Astrocyte (in vitro differentiated cells and primary cell): ENCODE data around the gene FHL2. TPM values are rescaled to one million over a fixed set of nuclear protein-coding genes. Genes with fewer than 3 reads are reported as not detected.

Experiments
- DNase-seq: peaks from one replicate; pipeline ENCODE4 v3.0.0-alpha.2; 2010; ENCODE audit warnings: low read depth
- FAIRE-seq: peaks from 2 replicates; lab custom pipeline; 2011; peaks lifted over from hg19 to GRCh38; lab: Jason Lieb, UNC
- H2AFZ ChIP-seq: 2 replicates; pipeline ENCODE4 v1.6.0; 2012; ENCODE audit warnings: low read depth, low read length, inconsistent platforms
- H3K27ac ChIP-seq: 2 replicates; pipeline ENCODE4 v1.5.1; 2011; ENCODE audit warnings: low read depth, low read length, inconsistent platforms
- H3K27me3 ChIP-seq: 2 replicates; pipeline ENCODE4 v1.6.0; 2011; ENCODE audit warnings: low read length, inconsistent platforms; ENCODE audit not compliant: insufficient read depth
- H3K36me3 ChIP-seq: 2 replicates; pipeline ENCODE4 v1.5.1; 2011; ENCODE audit warnings: low read length, inconsistent platforms; ENCODE audit not compliant: insufficient read depth
- H3K4me1 ChIP-seq: 2 replicates; pipeline ENCODE4 v1.5.1; 2011; ENCODE audit warnings: low read length, inconsistent platforms; ENCODE audit not compliant: insufficient read depth
- H3K4me2 ChIP-seq: 2 replicates; pipeline ENCODE4 v1.6.0; 2012; ENCODE audit warnings: low read length, inconsistent platforms
- H3K4me3 ChIP-seq: 2 replicates; pipeline ENCODE4 v1.5.1; 2011; ENCODE audit warnings: low read depth, mild to moderate bottlenecking, low read length, inconsistent platforms; ENCODE audit not compliant: insufficient read depth
- H3K79me2 ChIP-seq: 2 replicates; pipeline ENCODE4 v1.6.0; 2012; ENCODE audit warnings: mild to moderate bottlenecking, low read length, inconsistent platforms; ENCODE audit not compliant: insufficient read depth
- H3K9ac ChIP-seq: 2 replicates; pipeline ENCODE4 v1.6.0; 2012; ENCODE audit warnings: mild to moderate bottlenecking, low read length, inconsistent platforms
- H3K9me3 ChIP-seq: 2 replicates; pipeline ENCODE4 v1.5.1; 2012; ENCODE audit warnings: low read depth, mild to moderate bottlenecking, low read length, inconsistent platforms; ENCODE audit not compliant: insufficient read depth
- H4K20me1 ChIP-seq: 2 replicates; pipeline ENCODE4 v1.6.0; 2012; ENCODE audit warnings: low read length, inconsistent platforms; ENCODE audit not compliant: insufficient read depth
- H3K27ac Mint-ChIP-seq: one replicate; pipeline ENCODE4 v1.8.0; 2021; ENCODE audit warnings: mild to moderate bottlenecking, mixed read lengths; ENCODE audit not compliant: unreplicated experiment
- H3K27me3 Mint-ChIP-seq: one replicate; pipeline ENCODE4 v1.8.0; 2021; ENCODE audit warnings: low read depth, mixed read lengths; ENCODE audit not compliant: unreplicated experiment
- H3K36me3 Mint-ChIP-seq: one replicate; pipeline ENCODE4 v1.8.0; 2021; ENCODE audit warnings: low read depth, mixed read lengths; ENCODE audit not compliant: unreplicated experiment
- H3K4me1 Mint-ChIP-seq: one replicate; pipeline ENCODE4 v1.8.0; 2021; ENCODE audit warnings: low read depth, mixed read lengths; ENCODE audit not compliant: unreplicated experiment
- H3K4me3 Mint-ChIP-seq: one replicate; pipeline ENCODE4 v1.8.0; 2021; ENCODE audit warnings: mild to moderate bottlenecking, moderate library complexity, mixed read lengths; ENCODE audit not compliant: unreplicated experiment
- H3K9me3 Mint-ChIP-seq: one replicate; pipeline ENCODE4 v1.8.0; 2021; ENCODE audit warnings: mild to moderate bottlenecking, mixed read lengths; ENCODE audit not compliant: unreplicated experiment
- EZH2 ChIP-seq: IDR thresholded peaks from 2 replicates; pipeline ENCODE4 v1.6.1; 2012; ENCODE audit warnings: mild to moderate bottlenecking, low read length, inconsistent platforms; ENCODE audit not compliant: insufficient read depth
- total RNA-seq: library from RNA; stranded (reverse); gene quantifications from 2 replicates; pipeline ENCODE4 v1.2.1, GENCODE V29; 2021
- TF ChIP-seq, protein P1 (sequence below): IDR thresholded peaks from 2 replicates; pipeline ENCODE4 v1.5.1; 2011; ENCODE audit warnings: low read depth, mild to moderate bottlenecking, inconsistent platforms, low read length, moderate library complexity; ENCODE audit not compliant: insufficient read depth

FHL2 gene
- total RNA-seq, 1 donor from 2014 or later, result 104 TPM

DNA sequence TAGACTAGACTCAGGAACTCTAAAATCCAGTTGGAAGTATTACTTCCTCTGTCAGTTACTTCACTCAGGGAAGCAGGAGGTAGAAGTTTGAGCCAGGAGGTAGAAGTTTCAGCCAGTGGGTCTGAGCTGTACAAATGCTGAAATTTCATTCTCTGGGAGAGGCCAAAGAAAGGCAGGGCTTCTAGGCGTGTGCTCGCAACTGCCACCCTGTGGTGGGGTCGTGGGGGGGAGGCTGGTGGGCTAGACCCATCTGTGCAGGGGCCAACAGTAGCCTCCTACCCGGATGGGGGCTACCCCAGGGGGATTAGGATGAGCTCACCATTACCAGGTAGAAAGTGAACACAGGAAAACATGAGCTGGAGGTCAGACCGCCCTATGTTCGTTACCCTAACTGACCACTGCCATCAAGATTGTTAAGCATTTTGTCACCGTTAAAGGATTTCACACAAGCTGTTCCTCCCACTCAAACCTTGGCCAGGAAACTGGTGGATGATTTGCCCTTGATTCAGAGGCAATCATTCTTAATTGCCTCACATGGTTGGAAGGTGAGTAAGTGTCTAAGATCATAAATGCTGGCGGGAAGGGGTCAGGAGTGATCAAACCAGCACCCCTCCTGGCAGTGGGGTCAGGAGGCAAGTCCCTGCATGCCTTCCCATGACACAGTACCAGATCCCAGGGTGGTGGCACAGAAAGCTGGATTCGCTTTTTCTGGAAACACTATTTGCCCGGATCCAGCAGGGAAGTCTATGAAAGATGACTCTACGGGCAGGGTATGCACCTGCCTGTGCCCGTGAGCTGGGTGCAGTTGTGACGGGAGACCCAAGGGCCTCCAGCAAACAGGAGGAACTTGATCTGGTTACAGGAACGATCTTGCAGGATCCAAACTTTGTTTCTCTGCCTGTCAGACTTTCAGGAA lies 5.2 kb upstream of the FHL2 start:
- Mint-ChIP-seq H3K4me3 (no peak overlapping the region), H3K27ac (peak overlapping the region; percentile 91), H3K4me1 (peaks cover 33% of the 10 kb centered on the region), H3K36me3 (peaks cover 3% of the 10 kb centered on the region), H3K27me3 (no peaks in the 10 kb centered on the region), H3K9me3 (no peaks in the 10 kb centered on the region)
- peaks cover 11% of the 10 kb centered on the region for H3K79me2 ChIP-seq
- H3K27me3 ChIP-seq, result no peaks in the 10 kb centered on the region
- FAIRE-seq (peak; percentile 95), DNase-seq (peak; percentile 99)
- H3K4me1 ChIP-seq, result peaks cover 44% of the 10 kb centered on the region
- peaks cover 3% of the 10 kb centered on the region for H3K9me3 ChIP-seq
- no peaks in the 10 kb centered on the region for H4K20me1 ChIP-seq
- H3K27ac ChIP-seq, result peak overlapping the region; percentile 90
- H3K36me3 ChIP-seq, result no peaks in the 10 kb centered on the region
- H3K4me2 ChIP-seq, result peak overlapping the region; percentile 73
- peak overlapping the region; percentile 76 for H3K9ac ChIP-seq
- no peak overlapping the region for H2AFZ ChIP-seq
- H3K4me3 ChIP-seq, result peak overlapping the region; percentile 14
- TF ChIP-seq, protein P1, sequence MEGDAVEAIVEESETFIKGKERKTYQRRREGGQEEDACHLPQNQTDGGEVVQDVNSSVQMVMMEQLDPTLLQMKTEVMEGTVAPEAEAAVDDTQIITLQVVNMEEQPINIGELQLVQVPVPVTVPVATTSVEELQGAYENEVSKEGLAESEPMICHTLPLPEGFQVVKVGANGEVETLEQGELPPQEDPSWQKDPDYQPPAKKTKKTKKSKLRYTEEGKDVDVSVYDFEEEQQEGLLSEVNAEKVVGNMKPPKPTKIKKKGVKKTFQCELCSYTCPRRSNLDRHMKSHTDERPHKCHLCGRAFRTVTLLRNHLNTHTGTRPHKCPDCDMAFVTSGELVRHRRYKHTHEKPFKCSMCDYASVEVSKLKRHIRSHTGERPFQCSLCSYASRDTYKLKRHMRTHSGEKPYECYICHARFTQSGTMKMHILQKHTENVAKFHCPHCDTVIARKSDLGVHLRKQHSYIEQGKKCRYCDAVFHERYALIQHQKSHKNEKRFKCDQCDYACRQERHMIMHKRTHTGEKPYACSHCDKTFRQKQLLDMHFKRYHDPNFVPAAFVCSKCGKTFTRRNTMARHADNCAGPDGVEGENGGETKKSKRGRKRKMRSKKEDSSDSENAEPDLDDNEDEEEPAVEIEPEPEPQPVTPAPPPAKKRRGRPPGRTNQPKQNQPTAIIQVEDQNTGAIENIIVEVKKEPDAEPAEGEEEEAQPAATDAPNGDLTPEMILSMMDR, result peak; percentile 30
- TF ChIP-seq EZH2, result no peak

DNA sequence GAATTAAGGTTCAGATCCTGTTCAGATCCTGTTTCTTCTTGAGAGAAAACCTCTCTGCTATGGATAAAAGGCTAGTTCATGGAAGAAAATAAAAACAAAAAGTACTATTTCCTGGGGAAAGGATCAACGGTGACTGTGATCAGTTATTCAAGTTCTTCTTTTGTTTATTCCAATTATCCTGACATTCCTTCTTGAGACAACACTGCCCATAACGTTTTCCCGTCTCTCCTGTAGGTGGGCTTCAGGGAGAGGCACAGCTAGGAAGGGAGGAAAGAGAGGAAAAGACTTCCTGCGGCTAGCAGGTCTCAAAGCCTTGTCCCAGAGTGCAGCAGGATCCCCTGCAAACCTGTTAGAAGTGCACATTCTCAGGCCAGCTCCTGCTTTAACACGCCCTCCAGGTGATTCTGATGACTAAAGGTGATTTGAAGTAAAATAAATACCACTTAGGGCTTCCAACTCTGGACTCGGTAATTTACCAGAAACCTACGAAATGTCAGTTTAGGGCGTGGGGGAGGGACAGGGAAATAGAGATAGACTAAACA lies 4.5 kb upstream of the FHL2 start:
- peaks cover 3% of the 10 kb centered on the region for H3K36me3 Mint-ChIP-seq
- peak overlapping the region; percentile 90 for H3K27ac ChIP-seq
- peak overlapping the region; percentile 14 for H3K4me3 ChIP-seq
- no peaks in the 10 kb centered on the region for H3K36me3 ChIP-seq
- H3K9me3 ChIP-seq, result peaks cover 3% of the 10 kb centered on the region
- no peaks in the 10 kb centered on the region for H3K27me3 ChIP-seq
- peak overlapping the region; percentile 73 for H3K4me2 ChIP-seq
- no peak overlapping the region for H2AFZ ChIP-seq
- no peaks in the 10 kb centered on the region for H3K9me3 Mint-ChIP-seq
- peaks cover 17% of the 10 kb centered on the region for H3K79me2 ChIP-seq
- no peaks in the 10 kb centered on the region for H3K27me3 Mint-ChIP-seq
- H3K9ac ChIP-seq, result peak overlapping the region; percentile 76
- TF ChIP-seq, protein P1, result no peak
- TF ChIP-seq EZH2, result no peak
- no peak for FAIRE-seq
- H3K4me3 Mint-ChIP-seq, result no peak overlapping the region
- H3K27ac Mint-ChIP-seq, result peak overlapping the region; percentile 91
- H3K4me1 ChIP-seq, result peaks cover 40% of the 10 kb centered on the region
- DNase-seq, result no peak
- peaks cover 33% of the 10 kb centered on the region for H3K4me1 Mint-ChIP-seq
- H4K20me1 ChIP-seq, result no peaks in the 10 kb centered on the region
